Fibroblast of peridontal ligament (primary cell): ENCODE data around the gene EIF2AK3.

Experiments
- DNase-seq: peaks from one replicate; pipeline ENCODE4 v3.0.0-alpha.2; 2010; ENCODE audit errors: extremely low read depth

Gene EIF2AK3

GRCh38 chr2:88542668-88543067 is 84.6 kb downstream of the EIF2AK3 start:
- no peak for DNase-seq

- DNase-seq: peak; percentile 41
These were observed 86.9 kb downstream of the EIF2AK3 start for GRCh38 chr2:88540346-88540745.

- no peak for DNase-seq
These were observed 88.8 kb downstream of the EIF2AK3 start for GRCh38 chr2:88538362-88538917.

- no peak for DNase-seq
These were observed 89.6 kb downstream of the EIF2AK3 start for GRCh38 chr2:88537640-88538039.

GRCh38 chr2:88530081-88530480 is 97.2 kb downstream of the EIF2AK3 start:
- no peak for DNase-seq

GRCh38 chr2:88521445-88522073 is 105.7 kb downstream of the EIF2AK3 start:
- DNase-seq: peak; percentile 39

- DNase-seq: no peak
These were observed 109.5 kb downstream of the EIF2AK3 start for GRCh38 chr2:88517759-88518201.
